ENCODE results near the gene KIF6.

Gene KIF6

GRCh38 chr6:39527792-39528564 is 197.2 kb downstream of the KIF6 start:
- Histone ChIP-seq H3K79me2 (ENCODE audit: insufficient read depth, low read length) (no peaks in the 10 kb centered on the region), H3K36me3 (ENCODE audit: low read length) (no peaks in the 10 kb centered on the region), H3K9me3 (ENCODE audit: insufficient read depth, low read length) (no peaks in the 10 kb centered on the region), H3K9me2 (replicated peaks; ENCODE audit: insufficient read depth, low read length) (no peaks in the 10 kb centered on the region), H3K4me3 (ENCODE audit: insufficient read depth, low read length, poor library complexity, severe bottlenecking) (no peak overlapping the region), H3K9ac (ENCODE audit: low read length) (no peak overlapping the region), H3K27me3 (ENCODE audit: low read length) (0 out of 2 replicates have a peak, but pooled peaks cover 4% of the 10 kb centered on the region), H3F3A (ENCODE audit: insufficient read depth) (no peaks in the 10 kb centered on the region), H3K27ac (ENCODE audit: low read depth, low read length) (no peak overlapping the region), H4K20me1 (ENCODE audit: low read depth, low read length) (no peaks in the 10 kb centered on the region), H2AFZ (ENCODE audit: low read depth, low read length, severe bottlenecking) (no peak overlapping the region), H3K4me2 (ENCODE audit: low read depth, low read length, poor library complexity, severe bottlenecking) (no peak overlapping the region)
- TF ChIP-seq, protein P1, sequence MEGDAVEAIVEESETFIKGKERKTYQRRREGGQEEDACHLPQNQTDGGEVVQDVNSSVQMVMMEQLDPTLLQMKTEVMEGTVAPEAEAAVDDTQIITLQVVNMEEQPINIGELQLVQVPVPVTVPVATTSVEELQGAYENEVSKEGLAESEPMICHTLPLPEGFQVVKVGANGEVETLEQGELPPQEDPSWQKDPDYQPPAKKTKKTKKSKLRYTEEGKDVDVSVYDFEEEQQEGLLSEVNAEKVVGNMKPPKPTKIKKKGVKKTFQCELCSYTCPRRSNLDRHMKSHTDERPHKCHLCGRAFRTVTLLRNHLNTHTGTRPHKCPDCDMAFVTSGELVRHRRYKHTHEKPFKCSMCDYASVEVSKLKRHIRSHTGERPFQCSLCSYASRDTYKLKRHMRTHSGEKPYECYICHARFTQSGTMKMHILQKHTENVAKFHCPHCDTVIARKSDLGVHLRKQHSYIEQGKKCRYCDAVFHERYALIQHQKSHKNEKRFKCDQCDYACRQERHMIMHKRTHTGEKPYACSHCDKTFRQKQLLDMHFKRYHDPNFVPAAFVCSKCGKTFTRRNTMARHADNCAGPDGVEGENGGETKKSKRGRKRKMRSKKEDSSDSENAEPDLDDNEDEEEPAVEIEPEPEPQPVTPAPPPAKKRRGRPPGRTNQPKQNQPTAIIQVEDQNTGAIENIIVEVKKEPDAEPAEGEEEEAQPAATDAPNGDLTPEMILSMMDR (IDR thresholded peaks at IDR 0.05; ENCODE audit: insufficient read depth, low read length, poor library complexity, severe bottlenecking) = no peak
- no peak for TF ChIP-seq EZH2phosphoT487 (conservative IDR thresholded peaks at IDR 0.05; ENCODE audit: low read length)

GRCh38 chr6:39524007-39524406 is 201.2 kb downstream of the KIF6 start:
- Histone ChIP-seq H2AFZ (ENCODE audit: low read depth, low read length, severe bottlenecking) (no peak overlapping the region), H3K9ac (ENCODE audit: low read length) (no peak overlapping the region), H4K20me1 (ENCODE audit: low read depth, low read length) (no peaks in the 10 kb centered on the region), H3K27ac (ENCODE audit: low read depth, low read length) (no peak overlapping the region), H3F3A (ENCODE audit: insufficient read depth) (no peaks in the 10 kb centered on the region), H3K4me2 (ENCODE audit: low read depth, low read length, poor library complexity, severe bottlenecking) (no peak overlapping the region), H3K27me3 (ENCODE audit: low read length) (0 out of 2 replicates have a peak, but pooled peaks cover 4% of the 10 kb centered on the region), H3K9me2 (replicated peaks; ENCODE audit: insufficient read depth, low read length) (no peaks in the 10 kb centered on the region), H3K9me3 (ENCODE audit: insufficient read depth, low read length) (no peaks in the 10 kb centered on the region), H3K4me3 (ENCODE audit: insufficient read depth, low read length, poor library complexity, severe bottlenecking) (no peak overlapping the region), H3K79me2 (ENCODE audit: insufficient read depth, low read length) (no peaks in the 10 kb centered on the region), H3K36me3 (ENCODE audit: low read length) (no peaks in the 10 kb centered on the region)
- TF ChIP-seq, protein P1 (IDR thresholded peaks at IDR 0.05; ENCODE audit: insufficient read depth, low read length, poor library complexity, severe bottlenecking) = no peak
- TF ChIP-seq EZH2phosphoT487 (conservative IDR thresholded peaks at IDR 0.05; ENCODE audit: low read length) = no peak

DNA sequence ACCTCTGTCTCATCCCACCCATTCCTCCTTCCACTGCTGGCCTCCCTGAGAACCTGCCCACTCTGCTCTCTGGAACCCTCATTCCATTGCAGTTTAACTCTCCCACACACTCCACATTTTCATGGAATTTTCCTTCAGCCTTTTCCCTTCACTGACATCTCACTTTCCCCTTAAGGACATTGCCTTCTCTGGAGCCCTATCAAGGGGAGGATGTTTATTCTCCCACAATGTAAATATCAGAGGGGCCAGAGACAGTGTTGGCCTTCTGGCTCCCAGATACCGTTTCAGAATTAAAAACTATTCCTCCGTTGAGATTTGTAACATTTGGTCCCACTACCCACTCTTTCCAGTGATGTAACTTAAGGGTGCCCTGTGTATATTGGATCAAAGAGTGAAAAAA is 203.2 kb downstream of the KIF6 start:
- Histone ChIP-seq H3K79me2 (ENCODE audit: insufficient read depth, low read length) (no peaks in the 10 kb centered on the region), H3K27ac (ENCODE audit: low read depth, low read length) (no peak overlapping the region), H3F3A (ENCODE audit: insufficient read depth) (no peaks in the 10 kb centered on the region), H4K20me1 (ENCODE audit: low read depth, low read length) (no peaks in the 10 kb centered on the region), H3K9me3 (ENCODE audit: insufficient read depth, low read length) (no peaks in the 10 kb centered on the region), H3K36me3 (ENCODE audit: low read length) (no peaks in the 10 kb centered on the region), H3K9me2 (replicated peaks; ENCODE audit: insufficient read depth, low read length) (no peaks in the 10 kb centered on the region), H3K4me2 (ENCODE audit: low read depth, low read length, poor library complexity, severe bottlenecking) (no peak overlapping the region), H2AFZ (ENCODE audit: low read depth, low read length, severe bottlenecking) (no peak overlapping the region), H3K9ac (ENCODE audit: low read length) (no peak overlapping the region), H3K4me3 (ENCODE audit: insufficient read depth, low read length, poor library complexity, severe bottlenecking) (no peak overlapping the region), H3K27me3 (ENCODE audit: low read length) (no peaks in the 10 kb centered on the region)
- TF ChIP-seq, protein P1 (IDR thresholded peaks at IDR 0.05; ENCODE audit: insufficient read depth, low read length, poor library complexity, severe bottlenecking) = no peak
- TF ChIP-seq EZH2phosphoT487 (conservative IDR thresholded peaks at IDR 0.05; ENCODE audit: low read length) = no peak
